NCI-H128 (cell line): Measurements from ENCODE around the gene TSPAN9.

Experiments used
- DNase-seq: peaks from one replicate; lab custom pipeline; 2025; ENCODE audit not compliant: unreplicated experiment; lab: John Stamatoyannopoulos, UW

The TSPAN9 gene

GRCh38 chr12:3202734-3203446 lies 125.7 kb downstream of the TSPAN9 start:
- DNase-seq = no peak

DNA sequence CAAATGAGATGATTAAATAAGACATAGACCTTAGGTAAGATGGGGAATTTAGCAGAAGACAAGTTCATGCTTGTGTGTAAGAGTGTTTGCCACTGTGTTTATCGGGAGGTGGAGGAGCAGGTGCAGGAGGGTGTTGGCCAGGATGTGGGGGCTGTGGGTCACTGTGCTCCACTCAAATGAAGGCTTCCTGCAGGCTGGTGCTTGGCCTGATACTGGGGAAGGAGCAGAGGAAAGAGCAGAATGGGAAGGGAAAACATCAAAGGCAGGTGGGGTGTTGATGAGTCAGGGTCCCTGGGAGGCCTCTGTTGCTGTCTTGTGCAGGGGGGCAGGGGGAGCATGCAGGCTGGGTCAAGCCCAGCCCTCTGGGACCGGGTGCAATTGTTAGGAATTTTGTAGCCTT lies 126.5 kb downstream of the TSPAN9 start:
- no peak for DNase-seq

GRCh38 chr12:3204143-3204542 lies 127.0 kb downstream of the TSPAN9 start:
- DNase-seq = no peak

DNA sequence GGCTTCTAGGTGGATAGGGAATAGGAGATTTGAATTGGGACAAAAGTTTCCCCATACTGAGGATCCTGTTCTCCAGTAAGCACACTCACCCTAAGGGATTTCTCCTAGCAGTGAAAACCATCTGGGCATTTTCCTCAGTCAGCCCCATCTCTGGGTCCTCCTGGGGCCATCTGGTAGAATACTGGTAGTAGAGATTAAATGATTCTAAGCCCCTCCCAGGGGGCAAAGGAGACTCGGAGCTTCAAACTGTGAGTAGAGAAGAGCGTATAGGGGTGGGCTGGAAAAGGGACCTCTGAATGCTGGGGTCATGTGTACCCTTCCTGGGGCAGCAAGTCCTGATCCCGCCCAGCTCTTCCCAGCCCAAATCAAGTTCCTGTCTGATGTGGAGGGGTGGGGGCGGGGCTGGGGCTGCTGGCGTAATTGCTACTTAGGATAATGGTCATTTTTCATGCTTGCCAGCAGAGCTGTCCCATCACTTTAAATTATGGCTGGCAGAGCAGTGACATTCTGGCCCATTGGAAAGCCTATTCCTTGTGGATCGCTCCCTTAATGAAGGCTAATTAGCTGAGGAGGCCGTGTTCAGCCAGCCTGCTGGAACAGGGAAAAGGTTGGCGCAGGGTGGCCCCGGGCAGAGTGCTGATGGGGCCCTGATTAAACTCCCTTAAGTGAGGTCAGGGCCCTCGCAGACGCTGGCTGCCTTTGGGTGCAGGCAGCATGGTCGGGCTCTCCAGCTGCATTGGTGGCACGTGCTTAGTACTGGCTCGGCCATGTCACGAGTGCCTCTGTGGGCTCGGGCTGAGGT lies 127.8 kb downstream of the TSPAN9 start:
- no peak for DNase-seq

GRCh38 chr12:3205742-3206519 lies 128.8 kb downstream of the TSPAN9 start:
- DNase-seq = no peak

DNA sequence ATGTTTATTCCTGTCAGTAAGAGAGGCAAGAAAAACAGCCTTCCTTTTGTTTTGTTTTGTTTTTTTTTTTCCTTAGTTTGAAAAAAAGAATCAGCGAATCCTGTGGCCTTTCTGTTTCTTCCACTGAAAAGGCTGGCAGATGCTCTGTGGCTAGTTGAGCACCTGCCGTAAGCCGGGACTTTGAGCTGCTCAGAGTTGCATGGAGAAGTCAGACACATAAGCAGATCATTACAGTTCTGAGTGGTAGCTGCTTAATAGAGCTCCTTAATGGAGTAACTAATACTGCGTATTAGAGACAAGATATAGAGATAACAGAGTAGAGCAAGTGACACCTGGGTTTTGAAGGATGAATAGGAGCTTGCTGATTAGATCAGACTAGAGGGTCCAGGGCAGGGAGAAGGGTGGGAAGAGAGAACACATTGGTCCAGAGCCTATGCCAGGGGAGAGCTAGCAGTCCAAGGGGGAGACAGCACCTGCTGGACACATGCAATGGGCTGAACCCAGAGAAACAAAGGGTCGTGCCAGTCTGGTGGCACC lies 129.4 kb downstream of the TSPAN9 start:
- no peak for DNase-seq

GRCh38 chr12:3207175-3207574 lies 130.0 kb downstream of the TSPAN9 start:
- no peak for DNase-seq

- no peak for DNase-seq
Observed at GRCh38 chr12:3207858-3208257, 130.7 kb downstream of the TSPAN9 start.

DNA sequence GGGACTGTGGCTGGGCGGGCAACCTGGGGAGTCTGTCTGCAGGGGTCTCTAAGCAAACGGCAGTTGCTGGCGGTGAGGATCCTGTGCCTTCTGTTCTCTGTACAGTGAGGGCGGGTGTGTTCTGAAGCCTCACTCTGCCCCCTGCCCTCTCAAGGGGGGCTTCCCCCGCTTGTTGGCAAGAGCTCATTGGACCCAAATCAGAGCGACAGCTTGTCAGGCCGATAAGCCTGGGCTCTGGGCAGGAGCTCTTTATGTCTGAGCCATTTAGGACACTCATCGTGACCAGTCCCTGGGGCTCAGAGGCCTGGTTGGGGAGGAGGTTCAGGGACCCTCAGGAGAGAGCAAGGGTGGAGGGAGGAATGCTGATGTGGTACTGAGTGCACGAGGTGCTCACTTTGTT lies 136.0 kb downstream of the TSPAN9 start:
- DNase-seq = no peak

DNA sequence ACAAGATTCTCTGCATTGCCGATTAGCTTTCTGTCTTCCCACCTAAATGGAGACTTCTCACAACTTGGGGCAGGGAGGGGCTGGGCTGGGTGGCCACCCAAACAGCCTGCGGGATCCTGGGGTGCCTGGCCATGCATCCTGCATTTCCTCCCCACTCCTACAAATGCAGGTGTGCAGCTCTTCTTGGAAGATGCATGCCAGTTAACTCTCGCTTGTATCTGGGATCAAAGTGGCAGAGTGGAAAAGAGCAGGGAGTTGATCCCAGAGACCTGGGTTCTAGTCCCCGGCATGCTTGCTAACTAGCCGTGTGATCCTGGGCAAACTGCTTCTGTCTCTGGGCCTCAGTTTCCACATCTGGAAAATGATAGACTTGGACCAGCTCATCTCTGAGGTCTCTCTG lies 136.6 kb downstream of the TSPAN9 start:
- no peak for DNase-seq

GRCh38 chr12:3214526-3215365 lies 137.6 kb downstream of the TSPAN9 start:
- DNase-seq = peak; percentile 52

DNA sequence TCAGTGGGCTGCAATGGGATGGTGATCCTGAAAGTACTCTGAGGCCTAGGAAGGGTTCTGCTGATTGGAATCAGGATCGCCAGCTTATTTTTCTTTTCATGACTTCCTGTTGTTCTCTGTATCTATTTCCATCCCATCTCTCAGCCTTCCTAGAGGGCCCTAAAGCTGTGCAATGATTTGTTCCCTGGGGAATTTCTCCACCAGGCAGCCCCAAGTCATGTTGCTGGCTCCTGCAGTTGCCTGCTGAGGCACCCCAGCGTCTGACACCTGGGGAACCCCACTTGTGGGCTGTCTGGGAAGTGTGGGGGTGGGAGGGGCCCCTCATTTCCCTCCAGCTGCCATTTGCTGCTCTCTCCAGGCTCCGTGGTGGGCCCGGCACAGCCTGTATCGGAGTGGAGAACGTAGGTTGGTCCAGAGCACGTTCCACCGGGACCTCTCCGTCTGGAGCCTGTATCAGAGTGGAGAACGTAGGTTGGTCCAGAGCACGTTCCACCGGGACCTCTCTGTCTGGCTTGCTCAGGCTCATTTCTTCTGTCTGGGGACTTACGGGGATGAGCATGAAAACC lies 138.3 kb downstream of the TSPAN9 start:
- no peak for DNase-seq

- no peak for DNase-seq
Observed at GRCh38 chr12:3216097-3216496, 138.9 kb downstream of the TSPAN9 start.

GRCh38 chr12:3216726-3217682 lies 139.8 kb downstream of the TSPAN9 start:
- DNase-seq = no peak

GRCh38 chr12:3217683-3218079 lies 140.5 kb downstream of the TSPAN9 start:
- DNase-seq = no peak

GRCh38 chr12:3218228-3219171 lies 141.3 kb downstream of the TSPAN9 start:
- peak; percentile 15 for DNase-seq

DNA sequence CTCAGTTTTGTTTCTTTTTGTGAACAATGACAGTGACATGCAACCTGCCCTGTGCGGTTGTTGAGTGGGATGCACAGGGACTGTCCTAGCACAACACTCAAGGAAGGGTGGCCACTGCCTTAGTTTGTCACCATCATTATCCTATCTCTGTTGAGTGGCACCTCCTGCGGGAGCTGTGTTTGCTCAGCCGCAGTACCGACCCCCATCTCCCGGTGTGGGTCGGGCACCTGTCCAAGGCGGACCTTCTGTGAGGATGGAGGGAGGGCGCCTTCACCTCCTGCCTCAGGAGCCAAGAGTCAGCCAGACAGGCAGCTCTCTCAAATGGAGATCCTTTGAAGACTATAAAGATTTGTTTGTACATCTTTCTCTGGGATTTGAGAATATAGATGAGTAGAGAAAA lies 142.1 kb downstream of the TSPAN9 start:
- DNase-seq = no peak
